ENCODE data around the gene ZMYM5. TPM values are rescaled to one million over a fixed set of nuclear protein-coding genes. Genes with fewer than 3 reads are reported as not detected.

Gene ZMYM5
- total and polyA plus RNA-seq, 9 of the 15 experiments (the other 6 are each of a cell fraction or from before 2014, with no cell fraction given) = 5.4 to 11.9 (median 7.8) TPM

DNA sequence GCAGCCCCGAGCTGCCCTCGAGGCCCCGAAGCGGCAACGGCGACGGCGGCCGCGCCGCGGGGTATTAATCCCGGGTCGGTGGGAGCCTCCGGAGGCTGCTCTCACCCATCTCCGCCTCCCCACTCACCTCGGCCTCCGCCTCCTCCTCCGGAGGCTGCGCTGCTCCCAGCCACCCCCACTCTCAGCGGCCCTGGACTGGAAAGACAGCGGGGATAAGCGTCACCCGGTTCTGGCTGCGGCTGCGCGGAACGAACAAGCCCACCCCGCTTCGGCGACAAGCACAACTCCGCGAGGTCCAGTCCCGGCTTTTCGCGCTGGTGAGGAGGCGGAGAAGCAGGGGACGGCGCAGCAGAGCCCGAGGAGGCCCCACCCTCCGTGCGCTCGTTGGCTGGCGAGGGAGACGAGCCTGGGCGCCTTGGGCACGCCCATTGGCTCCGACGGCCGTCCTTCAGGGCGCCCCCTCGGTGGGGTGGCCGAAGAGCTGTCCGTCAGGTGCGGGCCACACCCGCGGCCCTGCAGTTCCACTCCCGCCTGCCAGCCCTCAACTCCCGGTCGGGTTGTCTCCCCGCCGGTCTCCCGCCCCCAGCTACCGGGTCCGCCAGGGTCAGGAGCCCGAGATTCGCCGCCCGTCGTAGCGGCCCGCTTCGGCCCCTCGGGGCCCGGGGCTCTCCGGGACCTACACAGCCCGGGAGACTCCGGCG lies at the start of gene ZMYM5 (continued):
- no peak for TF ChIP-seq ZNF764 (CRISPR knock-in tag; IDR thresholded peaks at IDR 0.05; ENCODE audit: low read depth)
- TF ChIP-seq NUFIP1 (IDR thresholded peaks at IDR 0.05; ENCODE audit: partially characterized antibody) = no peak
- TF ChIP-seq ZNF77 (CRISPR knock-in tag; IDR thresholded peaks at IDR 0.05) = no peak
- TF ChIP-seq, protein P1, sequence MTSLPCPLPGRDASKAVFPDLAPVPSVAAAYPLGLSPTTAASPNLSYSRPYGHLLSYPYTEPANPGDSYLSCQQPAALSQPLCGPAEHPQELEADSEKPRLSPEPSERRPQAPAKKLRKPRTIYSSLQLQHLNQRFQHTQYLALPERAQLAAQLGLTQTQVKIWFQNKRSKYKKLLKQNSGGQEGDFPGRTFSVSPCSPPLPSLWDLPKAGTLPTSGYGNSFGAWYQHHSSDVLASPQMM (CRISPR knock-in tag; IDR thresholded peaks at IDR 0.05) = no peak
- TF ChIP-seq ETV6 (IDR thresholded peaks at IDR 0.05; ENCODE audit: borderline replicate concordance in 1 of 2, low read depth in 2 of 2, low read length in 1 of 2) = no peak
- TF ChIP-seq ETV6 (CRISPR knock-in tag; IDR thresholded peaks at IDR 0.05; ENCODE audit: borderline replicate concordance) = no peak
- TF ChIP-seq SRSF3 (IDR thresholded peaks at IDR 0.05; ENCODE audit: insufficient read depth, low read length) = no peak
- TF ChIP-seq SAP30 (IDR thresholded peaks at IDR 0.05; ENCODE audit: borderline replicate concordance, insufficient read depth, low read depth, low read length, poor library complexity, severe bottlenecking) = no peak
- TF ChIP-seq, protein P2, sequence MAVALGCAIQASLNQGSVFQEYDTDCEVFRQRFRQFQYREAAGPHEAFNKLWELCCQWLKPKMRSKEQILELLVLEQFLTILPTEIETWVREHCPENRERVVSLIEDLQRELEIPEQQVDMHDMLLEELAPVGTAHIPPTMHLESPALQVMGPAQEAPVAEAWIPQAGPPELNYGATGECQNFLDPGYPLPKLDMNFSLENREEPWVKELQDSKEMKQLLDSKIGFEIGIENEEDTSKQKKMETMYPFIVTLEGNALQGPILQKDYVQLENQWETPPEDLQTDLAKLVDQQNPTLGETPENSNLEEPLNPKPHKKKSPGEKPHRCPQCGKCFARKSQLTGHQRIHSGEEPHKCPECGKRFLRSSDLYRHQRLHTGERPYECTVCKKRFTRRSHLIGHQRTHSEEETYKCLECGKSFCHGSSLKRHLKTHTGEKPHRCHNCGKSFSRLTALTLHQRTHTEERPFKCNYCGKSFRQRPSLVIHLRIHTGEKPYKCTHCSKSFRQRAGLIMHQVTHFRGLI (CRISPR knock-in tag; IDR thresholded peaks at IDR 0.05) = no peak
- TF ChIP-seq RAD21 (CRISPR knock-in tag; conservative IDR thresholded peaks at IDR 0.05 in 1 of 2, IDR thresholded peaks at IDR 0.05 in 1 of 2) = no peak
- TF ChIP-seq GABPA (tag; conservative IDR thresholded peaks at IDR 0.05; ENCODE audit: low read depth) = peak; percentile 17
- TF ChIP-seq IRF2 (CRISPR knock-in tag; IDR thresholded peaks at IDR 0.05) = no peak
- TF ChIP-seq FOXA1 (IDR thresholded peaks at IDR 0.05; ENCODE audit: borderline replicate concordance) = no peak
- TF ChIP-seq KDM5B (IDR thresholded peaks at IDR 0.05; ENCODE audit: insufficient replicate concordance, low read depth, low read length) = peak; percentile 39
- TF ChIP-seq NCOA6 (IDR thresholded peaks at IDR 0.05) = no peak
- TF ChIP-seq, protein P3, sequence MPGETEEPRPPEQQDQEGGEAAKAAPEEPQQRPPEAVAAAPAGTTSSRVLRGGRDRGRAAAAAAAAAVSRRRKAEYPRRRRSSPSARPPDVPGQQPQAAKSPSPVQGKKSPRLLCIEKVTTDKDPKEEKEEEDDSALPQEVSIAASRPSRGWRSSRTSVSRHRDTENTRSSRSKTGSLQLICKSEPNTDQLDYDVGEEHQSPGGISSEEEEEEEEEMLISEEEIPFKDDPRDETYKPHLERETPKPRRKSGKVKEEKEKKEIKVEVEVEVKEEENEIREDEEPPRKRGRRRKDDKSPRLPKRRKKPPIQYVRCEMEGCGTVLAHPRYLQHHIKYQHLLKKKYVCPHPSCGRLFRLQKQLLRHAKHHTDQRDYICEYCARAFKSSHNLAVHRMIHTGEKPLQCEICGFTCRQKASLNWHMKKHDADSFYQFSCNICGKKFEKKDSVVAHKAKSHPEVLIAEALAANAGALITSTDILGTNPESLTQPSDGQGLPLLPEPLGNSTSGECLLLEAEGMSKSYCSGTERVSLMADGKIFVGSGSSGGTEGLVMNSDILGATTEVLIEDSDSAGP (CRISPR knock-in tag; IDR thresholded peaks at IDR 0.05) = no peak
- TF ChIP-seq ZNF79 (CRISPR knock-in tag; IDR thresholded peaks at IDR 0.05; ENCODE audit: low read depth) = no peak
- TF ChIP-seq SETDB1 (IDR thresholded peaks at IDR 0.05; ENCODE audit: low read length) = no peak
- TF ChIP-seq ZNF584 (CRISPR knock-in tag; IDR thresholded peaks at IDR 0.05; ENCODE audit: low read depth) = no peak
- TF ChIP-seq BACH1 (tag; IDR thresholded peaks at IDR 0.05) = no peak
- TF ChIP-seq CBFA2T2 (conservative IDR thresholded peaks at IDR 0.05) = no peak
- no peak for TF ChIP-seq TFAM (CRISPR knock-in tag; conservative IDR thresholded peaks at IDR 0.05)
- no peak for TF ChIP-seq ZSCAN32 (CRISPR knock-in tag; IDR thresholded peaks at IDR 0.05)
- no peak for TF ChIP-seq ZNF696 (CRISPR knock-in tag; conservative IDR thresholded peaks at IDR 0.05)
- TF ChIP-seq L3MBTL2 (IDR thresholded peaks at IDR 0.05) = peak; percentile 69
- peak; percentile 89 for TF ChIP-seq TOE1 (IDR thresholded peaks at IDR 0.05; ENCODE audit: borderline replicate concordance)
- no peak for TF ChIP-seq TOE1 (CRISPR knock-in tag; IDR thresholded peaks at IDR 0.05; ENCODE audit: borderline replicate concordance, low read depth)
